ENCODE data around the gene MINDY4. TPM values are rescaled to one million over a fixed set of nuclear protein-coding genes. Genes with fewer than 3 reads are reported as not detected.

MINDY4 gene
- total and polyA plus RNA-seq, 8 donors, result 2.9 to 4.9 (median 3.6) TPM

- Histone ChIP-seq H3K36me3 (peaks cover 0 to 3% (median 0%) of the 10 kb centered on the region in 3 donors), H3K4me3 (peak overlapping the region in 2 of 4 donors; percentile 12 to 17), H3K27me3 (no peaks in the 10 kb centered on the region), H3K4me1 (no peaks in the 10 kb centered on the region), H3K27ac (peak overlapping the region; percentile 75 to 84 (median 77)), H3K9me3 (no peaks in the 10 kb centered on the region)
- ATAC-seq, result peak; percentile 63 to 78 (median 67)
- intact Hi-C loops (cut with DNase I), result no loop called here
- DNase-seq, result peak; percentile 33 to 74 (median 70)
- TF ChIP-seq CTCF (IDR thresholded peaks at IDR 0.05), result no peak
- 69% methylated on average over 24 of the region's 24 CpGs for WGBS, 2 donors
- no peak for FAIRE-seq
These were observed 160.1 kb downstream of the MINDY4 start for GRCh38 chr7:30931161-30931928.

DNA sequence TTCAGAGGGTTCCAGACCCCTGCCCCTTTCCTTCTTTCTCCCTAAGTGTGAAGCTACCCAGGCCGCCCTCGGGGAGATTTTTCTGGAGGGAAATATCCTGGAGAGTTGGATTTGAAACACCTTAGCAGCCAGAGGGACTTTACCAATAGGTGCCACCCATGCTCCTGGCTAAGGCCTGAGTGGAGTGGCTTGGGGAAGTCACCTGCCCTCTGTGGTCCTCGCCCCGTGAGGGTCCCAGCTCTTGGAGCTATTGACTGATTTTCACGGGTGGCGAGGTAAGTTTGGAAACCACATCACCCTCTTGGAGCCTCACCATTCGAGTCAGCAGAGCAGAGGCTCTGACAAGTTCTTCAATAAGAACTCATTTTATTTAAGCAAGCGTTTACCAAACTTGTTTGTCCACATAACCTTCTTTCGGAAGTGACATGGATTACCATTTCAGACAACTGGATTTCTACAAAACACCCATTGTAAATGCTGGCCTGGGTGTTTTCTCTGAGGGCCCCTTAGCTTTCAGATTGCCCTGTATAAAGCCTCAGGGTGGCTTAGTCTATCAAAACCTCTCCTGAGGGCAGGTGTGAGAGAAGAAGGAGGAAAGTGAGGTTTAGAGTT lies 160.8 kb downstream of the MINDY4 start:
- WGBS, 2 donors, result 62 to 66% methylated on average over 9 of the region's 9 CpGs
- DNase-seq (peak in 3 of 6 donors; percentile 2 to 41 (median 9)), ATAC-seq (peak in 1 of 4 donors; percentile 6), FAIRE-seq (no peak)
- intact Hi-C loops (cut with DNase I), result no loop called here
- H3K4me1 ChIP-seq, result no peaks in the 10 kb centered on the region
- H3K36me3 ChIP-seq, result peaks cover 0 to 3% (median 0%) of the 10 kb centered on the region in 3 donors
- peak overlapping the region in 2 of 4 donors; percentile 12 to 17 for H3K4me3 ChIP-seq
- TF ChIP-seq CTCF (IDR thresholded peaks at IDR 0.05), result no peak
- no peaks in the 10 kb centered on the region for H3K27me3 ChIP-seq
- H3K9me3 ChIP-seq, result no peaks in the 10 kb centered on the region
- H3K27ac ChIP-seq, result peak overlapping the region; percentile 75 to 84 (median 77)

DNA sequence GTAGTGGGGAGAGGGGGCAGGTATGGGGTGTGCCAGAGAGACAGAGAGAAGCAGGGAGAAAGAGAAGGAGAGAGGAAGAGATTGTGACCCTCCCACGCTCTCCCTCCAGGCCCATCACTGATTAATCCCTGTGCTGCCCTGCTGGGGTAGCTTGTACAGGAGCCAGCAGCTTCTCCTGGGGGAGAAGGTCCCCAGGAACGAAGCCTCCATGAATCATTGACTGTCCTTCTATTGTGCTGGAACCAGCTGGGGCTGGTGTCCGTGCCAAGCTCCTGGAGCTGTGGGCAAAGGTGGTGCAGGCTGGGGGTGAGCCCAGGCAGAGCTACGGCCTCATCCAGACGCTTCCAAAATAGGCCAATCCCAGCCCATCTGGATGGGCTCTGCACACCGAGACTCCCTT lies 161.3 kb downstream of the MINDY4 start:
- no peaks in the 10 kb centered on the region for H3K27me3 ChIP-seq
- WGBS, 2 donors, result 58 to 65% methylated on average over 6 of the region's 6 CpGs
- H3K36me3 ChIP-seq, result no peaks in the 10 kb centered on the region
- H3K9me3 ChIP-seq, result no peaks in the 10 kb centered on the region
- peak overlapping the region; percentile 75 to 84 (median 77) for H3K27ac ChIP-seq
- no peak overlapping the region for H3K4me3 ChIP-seq
- intact Hi-C loops (cut with DNase I), result no loop called here
- DNase-seq (peak; percentile 15 to 78 (median 67)), FAIRE-seq (no peak), ATAC-seq (peak; percentile 47 to 63 (median 57))
- TF ChIP-seq CTCF (IDR thresholded peaks at IDR 0.05), result no peak
- no peaks in the 10 kb centered on the region for H3K4me1 ChIP-seq

DNA sequence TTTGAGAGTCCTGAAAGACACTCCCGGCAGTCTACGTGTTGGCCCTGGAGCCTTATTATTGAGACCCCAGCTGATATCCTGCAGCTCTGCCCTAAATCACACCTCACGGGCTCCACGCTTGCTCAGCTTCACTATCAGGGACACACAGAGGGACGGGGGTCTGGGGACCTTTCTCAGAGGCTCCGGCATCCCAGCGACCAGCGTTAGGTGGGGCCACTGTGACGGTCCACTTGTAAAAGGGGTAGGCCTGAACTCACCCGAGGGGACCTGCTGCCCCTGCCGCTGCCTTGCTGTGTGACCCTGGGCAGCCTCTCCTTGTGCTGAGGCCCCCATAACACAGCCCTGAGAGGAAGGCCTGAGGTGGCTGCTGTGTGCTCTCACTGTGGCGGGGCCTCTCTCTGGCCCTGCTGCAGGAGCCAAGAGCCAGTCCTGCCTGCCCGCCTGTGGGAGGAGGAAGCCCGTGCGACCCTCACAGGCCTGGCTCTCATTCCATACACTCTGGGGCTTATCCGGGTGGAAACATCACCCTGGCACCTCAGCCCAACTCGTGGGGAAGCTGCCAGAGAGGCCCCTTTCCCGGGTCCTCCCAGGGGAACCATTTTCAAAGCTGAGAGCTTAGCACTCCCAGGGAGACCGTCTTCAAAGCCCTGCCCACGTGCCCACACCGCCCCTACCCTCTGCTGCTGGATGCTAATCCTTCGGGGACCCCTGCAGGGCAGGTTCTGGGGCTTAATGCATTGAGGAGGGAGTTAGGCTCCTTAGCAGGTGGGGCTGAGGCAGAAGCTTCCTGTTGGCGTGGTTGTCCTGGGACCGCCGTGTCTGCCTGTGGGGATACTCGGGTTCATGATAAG lies 162.1 kb downstream of the MINDY4 start:
- no peak for TF ChIP-seq CTCF (IDR thresholded peaks at IDR 0.05)
- 74% methylated on average over 26 of the region's 26 CpGs for WGBS, 2 donors
- Histone ChIP-seq H3K27ac (peak overlapping the region; percentile 75 to 84 (median 77)), H3K36me3 (no peaks in the 10 kb centered on the region), H3K4me3 (no peak overlapping the region), H3K27me3 (no peaks in the 10 kb centered on the region), H3K9me3 (no peaks in the 10 kb centered on the region), H3K4me1 (no peaks in the 10 kb centered on the region)
- peak in 3 of 6 donors; percentile 13 to 64 (median 53) for DNase-seq
- FAIRE-seq, result no peak
- ATAC-seq, result no peak
- intact Hi-C loops (cut with DNase I), result no loop called here
